ENCODE data around the gene VWDE.
"Not testable (repeated sequence)": the region's sequence is repeated elsewhere in the genome, so short reads cannot be mapped to it uniquely, and the experiment has no call there.

Gene VWDE

GRCh38 chr7:12403287-12404181 lies at the start of gene VWDE:
Gene VWDE (minus strand): TSS chr7:12403865. CDS start chr7:12403716, 149 bp downstream.
- no peak for DNase-seq (ENCODE audit: low read depth)

- not testable (repeated sequence) for DNase-seq (ENCODE audit: low read depth)
These were observed 49.5 kb upstream of the VWDE start for GRCh38 chr7:12453136-12453535.

GRCh38 chr7:12450615-12451014 lies 47.0 kb upstream of the VWDE start:
- DNase-seq (ENCODE audit: low read depth), result no peak

- no peak for DNase-seq (ENCODE audit: low read depth)
These were observed 41.1 kb upstream of the VWDE start for GRCh38 chr7:12444785-12445184.

GRCh38 chr7:12440229-12440628 lies 36.6 kb upstream of the VWDE start:
- no peak for DNase-seq (ENCODE audit: low read depth)

GRCh38 chr7:12436896-12437535 lies 33.4 kb upstream of the VWDE start:
- peak; percentile 13 for DNase-seq (ENCODE audit: low read depth)

- DNase-seq (ENCODE audit: low read depth), result no peak
These were observed 32.5 kb upstream of the VWDE start for GRCh38 chr7:12436126-12436525.

GRCh38 chr7:12434012-12434642 lies 30.5 kb upstream of the VWDE start:
- no peak for DNase-seq (ENCODE audit: low read depth)

- DNase-seq (ENCODE audit: low read depth), result no peak
These were observed 28.4 kb upstream of the VWDE start for GRCh38 chr7:12431886-12432556.

GRCh38 chr7:12425311-12425710 lies 21.6 kb upstream of the VWDE start:
- DNase-seq (ENCODE audit: low read depth), result no peak

GRCh38 chr7:12423997-12424745 lies 20.5 kb upstream of the VWDE start:
- DNase-seq (ENCODE audit: low read depth), result no peak

- DNase-seq (ENCODE audit: low read depth), result peak; percentile 69
These were observed 19.8 kb upstream of the VWDE start for GRCh38 chr7:12423355-12423996.

- peak; percentile 12 for DNase-seq (ENCODE audit: low read depth)
These were observed 19.1 kb upstream of the VWDE start for GRCh38 chr7:12422554-12423320.

- no peak for DNase-seq (ENCODE audit: low read depth)
These were observed 14.8 kb upstream of the VWDE start for GRCh38 chr7:12418452-12418851.

GRCh38 chr7:12415072-12415471 lies 11.4 kb upstream of the VWDE start:
- DNase-seq (ENCODE audit: low read depth), result no peak

GRCh38 chr7:12412407-12412806 lies 8.7 kb upstream of the VWDE start:
- no peak for DNase-seq (ENCODE audit: low read depth)

GRCh38 chr7:12410523-12410922 lies 6.9 kb upstream of the VWDE start:
- DNase-seq (ENCODE audit: low read depth), result no peak

- no peak for DNase-seq (ENCODE audit: low read depth)
These were observed 5.5 kb upstream of the VWDE start for GRCh38 chr7:12409097-12409711.

- DNase-seq (ENCODE audit: low read depth), result not testable (repeated sequence)
These were observed 4.0 kb upstream of the VWDE start for GRCh38 chr7:12407652-12408051.

GRCh38 chr7:12402365-12402725 lies 1.3 kb downstream of the VWDE start:
- DNase-seq (ENCODE audit: low read depth), result no peak
